SK-N-SH (cell line): ENCODE results near the gene H1-8.

Experiments
- EP300 ChIP-seq, 2 experiments: IDR thresholded peaks; 2 replicates each; pipeline versions ENCODE4 v1.4.0 to v1.6.1; 2012; ENCODE audit warnings: borderline replicate concordance in 1 of 2, low read depth in 1 of 2, low read length in 1 of 2
- GABPA ChIP-seq: IDR thresholded peaks from 2 replicates; pipeline ENCODE4 v1.4.0; 2012; ENCODE audit warnings: low read depth, mild to moderate bottlenecking
- POLR2AphosphoS5 ChIP-seq: IDR thresholded peaks from 2 replicates; pipeline ENCODE4 v1.6.1; 2012; ENCODE audit warnings: low read depth, low read length
- TF ChIP-seq, protein P1 (sequence below): fragments of 200-600 bp; sonication (generic); IDR thresholded peaks from 2 replicates; pipeline ENCODE4 v1.6.1; 2017; ENCODE audit warnings: antibody characterized with exemption, mild to moderate bottlenecking, moderate library complexity

DNA sequence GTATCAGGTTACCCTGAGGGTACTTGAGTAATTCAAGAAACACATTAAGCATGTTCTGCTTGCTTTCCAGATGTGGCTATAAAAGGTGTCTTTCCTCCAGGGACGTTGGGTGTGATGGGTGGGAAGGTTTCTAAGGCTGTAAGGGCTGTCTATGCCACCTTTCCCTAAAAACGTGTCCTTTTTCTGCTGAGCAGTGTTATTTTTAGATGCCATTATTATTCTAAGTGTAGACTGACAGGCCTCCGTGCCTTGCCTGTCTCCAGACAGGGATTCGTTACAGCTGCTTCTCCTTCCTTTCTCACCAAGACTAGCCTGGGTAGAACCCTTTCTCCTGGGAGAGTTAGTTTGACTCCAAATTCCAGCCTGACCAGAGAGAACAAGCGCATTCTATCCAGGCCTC lies 41.3 kb upstream of the H1-8 start:
- TF ChIP-seq, protein P1, sequence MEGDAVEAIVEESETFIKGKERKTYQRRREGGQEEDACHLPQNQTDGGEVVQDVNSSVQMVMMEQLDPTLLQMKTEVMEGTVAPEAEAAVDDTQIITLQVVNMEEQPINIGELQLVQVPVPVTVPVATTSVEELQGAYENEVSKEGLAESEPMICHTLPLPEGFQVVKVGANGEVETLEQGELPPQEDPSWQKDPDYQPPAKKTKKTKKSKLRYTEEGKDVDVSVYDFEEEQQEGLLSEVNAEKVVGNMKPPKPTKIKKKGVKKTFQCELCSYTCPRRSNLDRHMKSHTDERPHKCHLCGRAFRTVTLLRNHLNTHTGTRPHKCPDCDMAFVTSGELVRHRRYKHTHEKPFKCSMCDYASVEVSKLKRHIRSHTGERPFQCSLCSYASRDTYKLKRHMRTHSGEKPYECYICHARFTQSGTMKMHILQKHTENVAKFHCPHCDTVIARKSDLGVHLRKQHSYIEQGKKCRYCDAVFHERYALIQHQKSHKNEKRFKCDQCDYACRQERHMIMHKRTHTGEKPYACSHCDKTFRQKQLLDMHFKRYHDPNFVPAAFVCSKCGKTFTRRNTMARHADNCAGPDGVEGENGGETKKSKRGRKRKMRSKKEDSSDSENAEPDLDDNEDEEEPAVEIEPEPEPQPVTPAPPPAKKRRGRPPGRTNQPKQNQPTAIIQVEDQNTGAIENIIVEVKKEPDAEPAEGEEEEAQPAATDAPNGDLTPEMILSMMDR: no peak
- TF ChIP-seq GABPA: no peak
- no peak for TF ChIP-seq EP300 (IDR thresholded peaks at IDR 0.05; ENCODE audit: borderline replicate concordance in 1 of 2, low read depth in 1 of 2, low read length in 1 of 2)
- no peak for TF ChIP-seq POLR2AphosphoS5
